ENCODE results near the gene FBRS. TPM values are rescaled to one million over a fixed set of nuclear protein-coding genes. Genes with fewer than 3 reads are reported as not detected.

FBRS gene
- total and polyA plus RNA-seq, 2 of the 13 experiments (the other 11 are each of a cell fraction or from before 2014, with no cell fraction given), result 13.7 to 16.2 TPM

- no peak for TF ChIP-seq NCOA5 (CRISPR knock-in tag; IDR thresholded peaks at IDR 0.05)
- peak; percentile 7 for TF ChIP-seq ZNF18 (CRISPR knock-in tag; IDR thresholded peaks at IDR 0.05; ENCODE audit: insufficient replicate concordance)
- no peak for TF ChIP-seq DZIP1 (CRISPR knock-in tag; IDR thresholded peaks at IDR 0.05)
- TF ChIP-seq ZNF737 (CRISPR knock-in tag; IDR thresholded peaks at IDR 0.05; ENCODE audit: borderline replicate concordance), result no peak
- TF ChIP-seq ZNF20 (CRISPR knock-in tag; IDR thresholded peaks at IDR 0.05), result no peak
- no peak for TF ChIP-seq CC2D1A (CRISPR knock-in tag; IDR thresholded peaks at IDR 0.05)
- TF ChIP-seq ZNF800 (CRISPR knock-in tag; IDR thresholded peaks at IDR 0.05), result no peak; the same call in 1 of the 2 replicates
- peak; percentile 3; the same call in 1 of the 2 replicates for TF ChIP-seq ZNF280B (CRISPR knock-in tag; IDR thresholded peaks at IDR 0.05; ENCODE audit: borderline replicate concordance)
- TF ChIP-seq ZNF33B (CRISPR knock-in tag; IDR thresholded peaks at IDR 0.05), result no peak
- no peak for TF ChIP-seq ZBTB20 (CRISPR knock-in tag; IDR thresholded peaks at IDR 0.05; ENCODE audit: borderline replicate concordance, low read depth)
- no peak for TF ChIP-seq ZBTB14 (CRISPR knock-in tag; IDR thresholded peaks at IDR 0.05)
- no peak for TF ChIP-seq MLXIP (CRISPR knock-in tag; IDR thresholded peaks at IDR 0.05; ENCODE audit: borderline replicate concordance)
- TF ChIP-seq PTBP1 (IDR thresholded peaks at IDR 0.05; ENCODE audit: low read depth, low read length, poor library complexity, severe bottlenecking), result peak; percentile 96
- TF ChIP-seq GTF2F1 (IDR thresholded peaks at IDR 0.05; ENCODE audit: low read length), result no peak
- no peak for TF ChIP-seq ZNF383 (CRISPR knock-in tag; IDR thresholded peaks at IDR 0.05; ENCODE audit: borderline replicate concordance)
These were observed 7.7 kb upstream of the FBRS start, which contains the start of gene PRR14 (continued) for GRCh38 chr16:30650369-30651123.
